Measurements from ENCODE around the gene UBE2Q1.

The UBE2Q1 gene

GRCh38 chr1:154589780-154590179, 31.3 kb upstream of the UBE2Q1 start:
- H3K9me3 Mint-ChIP-seq: no peaks in the 10 kb centered on the region
- H3K36me3 Mint-ChIP-seq (ENCODE audit: insufficient read depth): peaks cover 99% of the 10 kb centered on the region
- H3K27ac Mint-ChIP-seq: peak overlapping the region in 1 of 2 donors; percentile 80
- H3K27me3 Mint-ChIP-seq: no peaks in the 10 kb centered on the region
- peaks cover 0 to 10% of the 10 kb centered on the region in 2 donors for H3K4me1 Mint-ChIP-seq (ENCODE audit: low read depth in 2 of 2)
- no peak for ATAC-seq (replicated peaks)
- DNase-seq: no peak
- H3K4me3 Mint-ChIP-seq: no peak overlapping the region

GRCh38 chr1:154586641-154587040, 28.2 kb upstream of the UBE2Q1 start:
- DNase-seq (no peak), ATAC-seq (replicated peaks) (no peak)
- peaks cover 2 to 6% of the 10 kb centered on the region in 2 donors for H3K4me1 Mint-ChIP-seq (ENCODE audit: low read depth in 2 of 2)
- H3K36me3 Mint-ChIP-seq (ENCODE audit: insufficient read depth): peaks cover 96% of the 10 kb centered on the region
- no peaks in the 10 kb centered on the region for H3K27me3 Mint-ChIP-seq
- H3K4me3 Mint-ChIP-seq: no peak overlapping the region
- H3K9me3 Mint-ChIP-seq: no peaks in the 10 kb centered on the region
- peak overlapping the region in 1 of 2 donors; percentile 56 for H3K27ac Mint-ChIP-seq

- H3K27me3 Mint-ChIP-seq: no peaks in the 10 kb centered on the region
- H3K9me3 Mint-ChIP-seq: no peaks in the 10 kb centered on the region
- H3K27ac Mint-ChIP-seq: peak overlapping the region in 1 of 2 donors; percentile 56
- DNase-seq (no peak), ATAC-seq (replicated peaks) (no peak)
- peaks cover 2 to 6% of the 10 kb centered on the region in 2 donors for H3K4me1 Mint-ChIP-seq (ENCODE audit: low read depth in 2 of 2)
- peaks cover 96% of the 10 kb centered on the region for H3K36me3 Mint-ChIP-seq (ENCODE audit: insufficient read depth)
- H3K4me3 Mint-ChIP-seq: no peak overlapping the region
Measured at GRCh38 chr1:154586231-154586630, 27.8 kb upstream of the UBE2Q1 start.

- Mint-ChIP-seq H3K36me3 (ENCODE audit: insufficient read depth) (peaks cover 88% of the 10 kb centered on the region), H3K27ac (no peak overlapping the region), H3K4me3 (no peak overlapping the region), H3K9me3 (no peaks in the 10 kb centered on the region), H3K4me1 (ENCODE audit: low read depth in 2 of 2) (peaks cover 2 to 6% of the 10 kb centered on the region in 2 donors), H3K27me3 (no peaks in the 10 kb centered on the region)
- no peak for ATAC-seq (replicated peaks)
- DNase-seq: no peak
Measured at GRCh38 chr1:154584267-154584994, 26.0 kb upstream of the UBE2Q1 start.

- no peaks in the 10 kb centered on the region for H3K27me3 Mint-ChIP-seq
- H3K27ac Mint-ChIP-seq: no peak overlapping the region
- H3K9me3 Mint-ChIP-seq: no peaks in the 10 kb centered on the region
- H3K4me1 Mint-ChIP-seq (ENCODE audit: low read depth in 2 of 2): peaks cover 2 to 4% of the 10 kb centered on the region in 2 donors
- no peak for DNase-seq
- H3K36me3 Mint-ChIP-seq (ENCODE audit: insufficient read depth): peaks cover 86% of the 10 kb centered on the region
- H3K4me3 Mint-ChIP-seq: no peak overlapping the region
- no peak for ATAC-seq (replicated peaks)
Measured at GRCh38 chr1:154583773-154584172, 25.3 kb upstream of the UBE2Q1 start.

GRCh38 chr1:154582885-154583284, 24.4 kb upstream of the UBE2Q1 start:
- ATAC-seq (replicated peaks): no peak
- H3K4me1 Mint-ChIP-seq (ENCODE audit: low read depth in 2 of 2): peaks cover 2 to 3% of the 10 kb centered on the region in 2 donors
- H3K9me3 Mint-ChIP-seq: no peaks in the 10 kb centered on the region
- DNase-seq: no peak
- no peaks in the 10 kb centered on the region for H3K27me3 Mint-ChIP-seq
- H3K27ac Mint-ChIP-seq: no peak overlapping the region
- H3K4me3 Mint-ChIP-seq: no peak overlapping the region
- peaks cover 82% of the 10 kb centered on the region for H3K36me3 Mint-ChIP-seq (ENCODE audit: insufficient read depth)

- DNase-seq (no peak), ATAC-seq (replicated peaks) (no peak)
- no peak overlapping the region for H3K27ac Mint-ChIP-seq
- H3K9me3 Mint-ChIP-seq: no peaks in the 10 kb centered on the region
- H3K4me3 Mint-ChIP-seq: no peak overlapping the region
- peaks cover 70% of the 10 kb centered on the region for H3K36me3 Mint-ChIP-seq (ENCODE audit: insufficient read depth)
- H3K27me3 Mint-ChIP-seq: no peaks in the 10 kb centered on the region
- peaks cover 2 to 3% of the 10 kb centered on the region in 2 donors for H3K4me1 Mint-ChIP-seq (ENCODE audit: low read depth in 2 of 2)
Measured at GRCh38 chr1:154581766-154582165, 23.3 kb upstream of the UBE2Q1 start.

GRCh38 chr1:154579374-154579773, 20.9 kb upstream of the UBE2Q1 start:
- peaks cover 49% of the 10 kb centered on the region for H3K36me3 Mint-ChIP-seq (ENCODE audit: insufficient read depth)
- DNase-seq: no peak
- peaks cover 2 to 6% of the 10 kb centered on the region in 2 donors for H3K4me1 Mint-ChIP-seq (ENCODE audit: low read depth in 2 of 2)
- H3K9me3 Mint-ChIP-seq: no peaks in the 10 kb centered on the region
- no peak overlapping the region for H3K4me3 Mint-ChIP-seq
- H3K27me3 Mint-ChIP-seq: no peaks in the 10 kb centered on the region
- ATAC-seq (replicated peaks): no peak
- peak overlapping the region; percentile 55 to 60 for H3K27ac Mint-ChIP-seq

- peaks cover 0 to 3% of the 10 kb centered on the region in 2 donors for H3K27me3 Mint-ChIP-seq
- DNase-seq: no peak
- H3K9me3 Mint-ChIP-seq: no peaks in the 10 kb centered on the region
- H3K4me1 Mint-ChIP-seq (ENCODE audit: low read depth in 2 of 2): peaks cover 3 to 6% of the 10 kb centered on the region in 2 donors
- no peak for ATAC-seq (replicated peaks)
- no peak overlapping the region for H3K4me3 Mint-ChIP-seq
- peak overlapping the region in 1 of 2 donors; percentile 44 for H3K27ac Mint-ChIP-seq
- H3K36me3 Mint-ChIP-seq (ENCODE audit: insufficient read depth): peaks cover 39% of the 10 kb centered on the region
Measured at GRCh38 chr1:154578058-154578418, 19.6 kb upstream of the UBE2Q1 start.

- Mint-ChIP-seq H3K27me3 (peaks cover 0 to 4% of the 10 kb centered on the region in 2 donors), H3K27ac (peak overlapping the region in 1 of 2 donors; percentile 44), H3K9me3 (no peaks in the 10 kb centered on the region), H3K4me3 (no peak overlapping the region), H3K36me3 (ENCODE audit: insufficient read depth) (peaks cover 34% of the 10 kb centered on the region), H3K4me1 (ENCODE audit: low read depth in 2 of 2) (peaks cover 6 to 7% of the 10 kb centered on the region in 2 donors)
- no peak for ATAC-seq (replicated peaks)
- no peak for DNase-seq
Measured at GRCh38 chr1:154577346-154578057, 19.0 kb upstream of the UBE2Q1 start.

GRCh38 chr1:154575951-154576566, 17.6 kb upstream of the UBE2Q1 start:
- Mint-ChIP-seq H3K9me3 (no peaks in the 10 kb centered on the region), H3K36me3 (ENCODE audit: insufficient read depth) (peaks cover 21% of the 10 kb centered on the region), H3K27ac (no peak overlapping the region), H3K4me1 (ENCODE audit: low read depth in 2 of 2) (peaks cover 6 to 7% of the 10 kb centered on the region in 2 donors), H3K27me3 (peaks cover 4 to 8% of the 10 kb centered on the region in 2 donors), H3K4me3 (no peak overlapping the region)
- DNase-seq: no peak
- ATAC-seq (replicated peaks): no peak

GRCh38 chr1:154575147-154575927, 16.9 kb upstream of the UBE2Q1 start:
- no peak overlapping the region for H3K27ac Mint-ChIP-seq
- DNase-seq (no peak), ATAC-seq (replicated peaks) (no peak)
- H3K4me3 Mint-ChIP-seq: no peak overlapping the region
- H3K4me1 Mint-ChIP-seq (ENCODE audit: low read depth in 2 of 2): peaks cover 6 to 7% of the 10 kb centered on the region in 2 donors
- peaks cover 4 to 13% of the 10 kb centered on the region in 2 donors for H3K27me3 Mint-ChIP-seq
- H3K9me3 Mint-ChIP-seq: no peaks in the 10 kb centered on the region
- peaks cover 16% of the 10 kb centered on the region for H3K36me3 Mint-ChIP-seq (ENCODE audit: insufficient read depth)

- Mint-ChIP-seq H3K9me3 (no peaks in the 10 kb centered on the region), H3K36me3 (ENCODE audit: insufficient read depth) (peaks cover 15% of the 10 kb centered on the region), H3K4me1 (ENCODE audit: low read depth in 2 of 2) (peaks cover 6 to 7% of the 10 kb centered on the region in 2 donors), H3K4me3 (no peak overlapping the region), H3K27ac (no peak overlapping the region), H3K27me3 (peaks cover 4 to 15% of the 10 kb centered on the region in 2 donors)
- ATAC-seq (replicated peaks): no peak
- no peak for DNase-seq
Measured at GRCh38 chr1:154574716-154575115, 16.3 kb upstream of the UBE2Q1 start.
